Measurements from ENCODE around the gene ZFHX2. TPM values are rescaled to one million over a fixed set of nuclear protein-coding genes. Genes with fewer than 3 reads are reported as not detected.

ZFHX2 gene
- total and polyA plus RNA-seq, 2 of the 4 experiments (the other 2 are of a cell fraction) = 0.18 to 0.53 TPM

DNA sequence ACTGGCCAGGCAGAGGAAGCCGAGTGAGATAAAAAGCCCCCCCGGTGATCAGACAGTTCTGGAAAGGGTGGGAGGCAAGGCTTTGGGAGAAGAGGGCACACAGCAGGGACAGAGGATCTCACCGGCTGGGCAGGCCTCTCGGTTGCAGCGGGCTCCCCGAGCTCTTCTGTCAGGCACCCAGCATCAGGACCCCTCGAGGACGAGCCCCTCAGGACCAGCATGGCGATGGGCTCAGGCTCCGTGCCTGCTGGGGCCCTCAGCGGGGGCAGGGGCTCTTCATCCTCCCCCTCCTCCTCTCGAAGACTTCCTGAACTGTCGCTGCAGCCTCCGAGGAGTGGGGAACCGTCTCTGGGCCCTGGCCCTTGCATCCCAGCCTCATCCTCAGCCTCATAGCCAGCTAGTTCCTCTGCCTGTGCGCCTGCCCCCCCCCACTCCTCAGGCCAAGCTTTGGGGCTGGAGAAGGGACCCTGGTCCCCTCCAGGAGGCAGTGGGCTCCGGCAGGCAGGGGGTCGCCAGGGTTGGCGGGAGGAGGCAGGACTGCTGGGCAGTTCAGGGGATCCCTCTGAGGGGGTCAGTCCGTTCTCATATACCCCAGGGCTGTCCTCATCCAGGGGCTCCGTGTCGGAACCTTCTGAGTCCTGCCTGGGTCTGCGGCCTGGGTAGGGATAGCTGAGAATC lies 19.4 kb upstream of the ZFHX2 start (continued):
- TF ChIP-seq MAZ (IDR thresholded peaks at IDR 0.05; ENCODE audit: borderline replicate concordance, low read depth, low read length) = no peak
- TF ChIP-seq CEBPB (IDR thresholded peaks at IDR 0.05; ENCODE audit: low read depth, low read length) = no peak
- TF ChIP-seq POLR2A (IDR thresholded peaks at IDR 0.05; ENCODE audit: low read depth, low read length) = no peak
- TF ChIP-seq RAD21 (IDR thresholded peaks at IDR 0.05; ENCODE audit: low read length) = no peak

DNA sequence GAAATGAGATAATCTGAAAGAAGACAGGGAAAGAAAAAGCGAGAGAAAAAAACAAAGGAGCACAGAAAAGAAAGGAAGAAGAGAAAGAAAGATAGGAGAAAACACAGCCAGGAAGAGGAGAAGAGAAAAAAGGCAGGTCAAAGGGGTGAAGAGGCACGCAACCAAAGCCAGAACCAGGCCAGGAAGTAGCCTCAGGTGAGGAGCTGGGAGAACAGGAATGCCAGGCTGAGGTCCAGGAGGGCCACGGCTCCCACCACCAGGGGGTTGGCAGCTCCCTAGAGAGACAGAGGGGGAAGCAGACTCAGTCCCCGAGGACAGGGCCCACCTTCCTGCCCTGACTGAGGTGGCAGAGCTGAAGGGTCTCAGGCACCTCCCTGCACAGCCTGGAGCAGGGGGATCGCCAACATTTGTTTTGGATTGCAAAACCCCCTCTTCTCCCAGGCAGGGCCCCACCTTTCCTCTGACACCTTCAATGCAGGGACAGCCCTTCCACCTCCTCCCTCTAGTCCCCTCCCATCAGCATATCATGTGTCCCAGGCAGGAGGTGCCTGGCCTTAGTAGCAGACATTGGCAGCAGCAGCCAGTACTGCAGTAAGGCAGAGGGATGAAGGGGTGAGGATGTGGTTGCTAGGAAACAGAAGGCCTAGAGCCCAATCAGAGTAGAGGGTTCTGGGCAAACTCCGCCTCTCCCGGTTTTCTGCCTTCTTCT lies 18.0 kb upstream of the ZFHX2 start:
- H3K9ac ChIP-seq (ENCODE audit: low read depth, low read length) = no peak overlapping the region
- no peak overlapping the region for H2BK120ac ChIP-seq (ENCODE audit: low read depth, low read length)
- no peak overlapping the region for H3K56ac ChIP-seq (ENCODE audit: extremely low read depth, insufficient read depth, low read length)
- DNase-seq (no peak), ATAC-seq (ENCODE audit: low read depth) (no peak)
- TF ChIP-seq SMC3 (IDR thresholded peaks at IDR 0.05; ENCODE audit: low read depth, low read length) (no peak), POLR2A (IDR thresholded peaks at IDR 0.05; ENCODE audit: low read depth, low read length) (no peak)
- TF ChIP-seq, protein P1, sequence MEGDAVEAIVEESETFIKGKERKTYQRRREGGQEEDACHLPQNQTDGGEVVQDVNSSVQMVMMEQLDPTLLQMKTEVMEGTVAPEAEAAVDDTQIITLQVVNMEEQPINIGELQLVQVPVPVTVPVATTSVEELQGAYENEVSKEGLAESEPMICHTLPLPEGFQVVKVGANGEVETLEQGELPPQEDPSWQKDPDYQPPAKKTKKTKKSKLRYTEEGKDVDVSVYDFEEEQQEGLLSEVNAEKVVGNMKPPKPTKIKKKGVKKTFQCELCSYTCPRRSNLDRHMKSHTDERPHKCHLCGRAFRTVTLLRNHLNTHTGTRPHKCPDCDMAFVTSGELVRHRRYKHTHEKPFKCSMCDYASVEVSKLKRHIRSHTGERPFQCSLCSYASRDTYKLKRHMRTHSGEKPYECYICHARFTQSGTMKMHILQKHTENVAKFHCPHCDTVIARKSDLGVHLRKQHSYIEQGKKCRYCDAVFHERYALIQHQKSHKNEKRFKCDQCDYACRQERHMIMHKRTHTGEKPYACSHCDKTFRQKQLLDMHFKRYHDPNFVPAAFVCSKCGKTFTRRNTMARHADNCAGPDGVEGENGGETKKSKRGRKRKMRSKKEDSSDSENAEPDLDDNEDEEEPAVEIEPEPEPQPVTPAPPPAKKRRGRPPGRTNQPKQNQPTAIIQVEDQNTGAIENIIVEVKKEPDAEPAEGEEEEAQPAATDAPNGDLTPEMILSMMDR (conservative IDR thresholded peaks at IDR 0.05; ENCODE audit: low read depth, low read length) = no peak
- H3K4me2 ChIP-seq (ENCODE audit: low read depth, low read length) = no peak overlapping the region
- ChIA-PET CTCF (interaction anchor here (1.0 kb wide), 1 partner anchor 19 kb away, joined by 3 read pairs; no protein-coding TSS in a partner anchor), POLR2A (ENCODE audit: unreplicated experiment) (no interaction called here)
- peaks cover 2% of the 10 kb centered on the region; the same call in 1 of the 2 replicates for H3K4me1 ChIP-seq (ENCODE audit: control insufficient read depth, insufficient read depth, low read length)
- no peaks in the 10 kb centered on the region for H4K20me1 ChIP-seq (ENCODE audit: insufficient read depth, low read length)
- H3K4me3 ChIP-seq (ENCODE audit: insufficient read depth, low read depth, low read length) = no peak overlapping the region
- peaks cover 35% of the 10 kb centered on the region for H3K27me3 ChIP-seq (ENCODE audit: control insufficient read depth, insufficient read depth, low read length)
- H2AFZ ChIP-seq (replicated peaks; ENCODE audit: low read length, poor library complexity) = peak overlapping the region; percentile 54
- H3K27ac ChIP-seq (ENCODE audit: insufficient read depth, low read length) = no peak overlapping the region
- H3K14ac ChIP-seq (replicated peaks; ENCODE audit: low read depth, low read length) = no peak overlapping the region
- in situ Hi-C loops (cut with MboI; ENCODE audit: low sequenced_read_pairs) = no loop called here
- no peaks in the 10 kb centered on the region; a peak in 1 of 4 replicates for H3K79me1 ChIP-seq (ENCODE audit: low read depth in 1 of 2, low read length in 2 of 2)
- H4K8ac ChIP-seq (ENCODE audit: low read depth in 2 of 2, low read length in 2 of 2) = no peak overlapping the region
- BruUV-seq (replicated peaks) = no TSS peak
- H3K9me3 ChIP-seq (ENCODE audit: control insufficient read depth, insufficient read depth, low read length) = no peaks in the 10 kb centered on the region
- no peak overlapping the region for H2AK9ac ChIP-seq (replicated peaks; ENCODE audit: low read depth, low read length, poor library complexity)
- dilution Hi-C loops (cut with HindIII; ENCODE audit: low sequenced_read_pairs, unreplicated experiment) = no loop called here
- intact Hi-C loops (cut with micrococcal nuclease) = no loop called here
- H3K18ac ChIP-seq (ENCODE audit: low read depth, low read length) = no peak overlapping the region
- no peak overlapping the region for H4K91ac ChIP-seq (ENCODE audit: insufficient read depth, low read depth, low read length)
- H2BK15ac ChIP-seq (ENCODE audit: low read depth, low read length) = no peak overlapping the region
- no peak overlapping the region for H3K23ac ChIP-seq (ENCODE audit: low read depth, low read length)
- H2AK5ac ChIP-seq (ENCODE audit: low read depth, low read length) = no peak overlapping the region
- H3K9me1 ChIP-seq (ENCODE audit: insufficient read depth, low read length) = peaks cover 10% of the 10 kb centered on the region; the same call in 1 of the 2 replicates
- no peak overlapping the region for H4K5ac ChIP-seq (ENCODE audit: low read depth, low read length)
- H3K4ac ChIP-seq (ENCODE audit: low read depth, low read length) = no peak overlapping the region
- H3K36me3 ChIP-seq (ENCODE audit: control insufficient read depth, insufficient read depth, low read length) = no peaks in the 10 kb centered on the region
- no CpG with 5 or more reads among the region's 7 CpGs for WGBS, 2 experiments (ENCODE audit: extremely low coverage in 2 of 2, insufficient read length in 1 of 2)
- no peak overlapping the region for H2BK5ac ChIP-seq (ENCODE audit: low read depth, low read length, poor library complexity, severe bottlenecking)
- no peak overlapping the region for H2BK20ac ChIP-seq (ENCODE audit: low read depth, low read length)
